ENCODE data around the gene GRK5. TPM values are rescaled to one million over a fixed set of nuclear protein-coding genes. Genes with fewer than 3 reads are reported as not detected.

GRK5 gene
- total RNA-seq, 1 experiment from 2014 or later: 1.2 TPM

GRCh38 chr10:119318411-119319160 lies 111.2 kb downstream of the GRK5 start:
- Histone ChIP-seq H2BK15ac (ENCODE audit: low read depth, low read length) (no peak overlapping the region), H4K20me1 (ENCODE audit: control insufficient read depth, insufficient read depth, insufficient read length) (no peaks in the 10 kb centered on the region), H2BK20ac (ENCODE audit: low read depth, low read length, poor library complexity, severe bottlenecking) (no peak overlapping the region), H3K9me3 (ENCODE audit: control insufficient read depth, low read depth, low read length) (no peaks in the 10 kb centered on the region), H4K91ac (ENCODE audit: insufficient read length, low read depth, low read length) (no peak overlapping the region), H3K4me1 (ENCODE audit: insufficient read depth, low read length) (peaks cover 7% of the 10 kb centered on the region; the same call in 1 of the 2 replicates), H2BK5ac (ENCODE audit: insufficient read length, low read length) (no peak overlapping the region), H3K79me2 (ENCODE audit: insufficient read depth, low read length) (no peaks in the 10 kb centered on the region), H3K27me3 (ENCODE audit: insufficient read depth, low read length) (no peaks in the 10 kb centered on the region), H3K23ac (ENCODE audit: insufficient read length, low read depth, low read length) (no peak overlapping the region), H3K56ac (ENCODE audit: insufficient read length, low read depth, low read length) (no peak overlapping the region), H2AFZ (ENCODE audit: low read length) (no peak overlapping the region), H3K4me2 (ENCODE audit: insufficient read depth, insufficient read length, low read length) (no peak overlapping the region), H2BK12ac (ENCODE audit: insufficient read length, low read depth, low read length) (no peak overlapping the region), H3T11ph (ENCODE audit: low read length) (no peak overlapping the region), H3K4ac (ENCODE audit: low read depth, low read length) (no peak overlapping the region), H2AK5ac (ENCODE audit: insufficient read length, low read length) (no peak overlapping the region), H3K14ac (ENCODE audit: insufficient read depth, low read length) (no peak overlapping the region), H4K8ac (replicated peaks; ENCODE audit: insufficient read length, low read depth, low read length) (no peak overlapping the region), H3K79me1 (ENCODE audit: insufficient read depth, low read depth, low read length, poor library complexity, severe bottlenecking) (no peaks in the 10 kb centered on the region), H3K9ac (ENCODE audit: extremely low read depth, insufficient read length, low read length) (no peak overlapping the region), H2BK120ac (ENCODE audit: low read depth, low read length, poor library complexity, severe bottlenecking) (no peak overlapping the region), H4K5ac (ENCODE audit: insufficient read length, low read depth, low read length) (no peak overlapping the region), H3K18ac (ENCODE audit: insufficient read length, low read depth, low read length) (no peak overlapping the region), H3K27ac (ENCODE audit: insufficient read length, low read depth, low read length) (no peak overlapping the region), H3K23me2 (ENCODE audit: insufficient read length, low read depth, low read length, poor library complexity, severe bottlenecking) (no peaks in the 10 kb centered on the region)
- peaks cover 3 to 9% (median 6%) of the 10 kb centered on the region in 3 experiments for H3K36me3 Mint-ChIP-seq (ENCODE audit: insufficient read depth in 1 of 3, low read depth in 3 of 3)
- no CpG with 5 or more reads among the region's 11 CpGs for WGBS (ENCODE audit: extremely low coverage, insufficient read length, low lambda C conversion rate)
- TF ChIP-seq, protein P1, sequence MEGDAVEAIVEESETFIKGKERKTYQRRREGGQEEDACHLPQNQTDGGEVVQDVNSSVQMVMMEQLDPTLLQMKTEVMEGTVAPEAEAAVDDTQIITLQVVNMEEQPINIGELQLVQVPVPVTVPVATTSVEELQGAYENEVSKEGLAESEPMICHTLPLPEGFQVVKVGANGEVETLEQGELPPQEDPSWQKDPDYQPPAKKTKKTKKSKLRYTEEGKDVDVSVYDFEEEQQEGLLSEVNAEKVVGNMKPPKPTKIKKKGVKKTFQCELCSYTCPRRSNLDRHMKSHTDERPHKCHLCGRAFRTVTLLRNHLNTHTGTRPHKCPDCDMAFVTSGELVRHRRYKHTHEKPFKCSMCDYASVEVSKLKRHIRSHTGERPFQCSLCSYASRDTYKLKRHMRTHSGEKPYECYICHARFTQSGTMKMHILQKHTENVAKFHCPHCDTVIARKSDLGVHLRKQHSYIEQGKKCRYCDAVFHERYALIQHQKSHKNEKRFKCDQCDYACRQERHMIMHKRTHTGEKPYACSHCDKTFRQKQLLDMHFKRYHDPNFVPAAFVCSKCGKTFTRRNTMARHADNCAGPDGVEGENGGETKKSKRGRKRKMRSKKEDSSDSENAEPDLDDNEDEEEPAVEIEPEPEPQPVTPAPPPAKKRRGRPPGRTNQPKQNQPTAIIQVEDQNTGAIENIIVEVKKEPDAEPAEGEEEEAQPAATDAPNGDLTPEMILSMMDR (conservative IDR thresholded peaks at IDR 0.05): no peak
- peaks cover 7% of the 10 kb centered on the region for H3K27me3 Mint-ChIP-seq (ENCODE audit: low read depth)
- peaks cover 0 to 8% of the 10 kb centered on the region in 2 experiments; a peak in 1 of 5 replicates for H3K9me3 Mint-ChIP-seq
- peaks cover 41 to 44% of the 10 kb centered on the region in 2 experiments for H3K4me1 Mint-ChIP-seq
- no peak for DNase-seq
- H3K27ac Mint-ChIP-seq: no peak overlapping the region
- no peak overlapping the region; a peak in 1 of 5 replicates for H3K4me3 Mint-ChIP-seq

Data from H9 (cell line).